C1 segment of cervical spinal cord (tissue), 14 donors: ENCODE results near the gene ARID3B.

Experiments
- DNase-seq, 14 donors: peaks; one replicate each; lab custom pipeline; 2025; lab: John Stamatoyannopoulos, UW

Gene ARID3B

GRCh38 chr15:74603789-74604705, 63.0 kb downstream of the ARID3B start:
- no peak for DNase-seq

GRCh38 chr15:74604983-74605794, 64.2 kb downstream of the ARID3B start:
- no peak for DNase-seq

GRCh38 chr15:74605795-74606150, 64.8 kb downstream of the ARID3B start:
- DNase-seq: no peak

- no peak for DNase-seq
These were observed 67.8 kb downstream of the ARID3B start for GRCh38 chr15:74608786-74609185.

GRCh38 chr15:74609938-74610301, 68.9 kb downstream of the ARID3B start:
- DNase-seq: no peak

GRCh38 chr15:74610302-74610951, 69.4 kb downstream of the ARID3B start:
- no peak for DNase-seq

- DNase-seq: no peak
These were observed 70.3 kb downstream of the ARID3B start for GRCh38 chr15:74611341-74611740.

GRCh38 chr15:74611834-74612233, 70.8 kb downstream of the ARID3B start:
- DNase-seq: no peak

- no peak for DNase-seq
These were observed 71.7 kb downstream of the ARID3B start for GRCh38 chr15:74612677-74613076.

- DNase-seq: no peak
These were observed 72.3 kb downstream of the ARID3B start for GRCh38 chr15:74613089-74613952.

GRCh38 chr15:74613953-74614743, 73.1 kb downstream of the ARID3B start:
- DNase-seq: peak in 4 of 14 donors; percentile 22 to 84 (median 54)

GRCh38 chr15:74614744-74615507, 73.9 kb downstream of the ARID3B start:
- peak in 10 of 14 donors; percentile 42 to 85 (median 74) for DNase-seq

- peak; percentile 26 to 98 (median 88) for DNase-seq
These were observed 74.7 kb downstream of the ARID3B start, which contains the start of gene CLK3 for GRCh38 chr15:74615508-74616365. TSS of gene CLK3 (plus strand) at chr15:74615836. CDS start at chr15:74619197, 3,361 bp downstream.

GRCh38 chr15:74616366-74616939, 75.4 kb downstream of the ARID3B start:
- peak in 6 of 14 donors; percentile 27 to 63 (median 53) for DNase-seq

- DNase-seq: no peak
These were observed 76.0 kb downstream of the ARID3B start for GRCh38 chr15:74616996-74617395.

- no peak for DNase-seq
These were observed 78.0 kb downstream of the ARID3B start for GRCh38 chr15:74618841-74619596.

- no peak for DNase-seq
These were observed 79.1 kb downstream of the ARID3B start for GRCh38 chr15:74619916-74620635.
